GM12878 (cell line): ENCODE results near the gene BTK. TPM values are rescaled to one million over a fixed set of nuclear protein-coding genes. Genes with fewer than 3 reads are reported as not detected.

Experiments used
- ATAC-seq: fragments of 200-7000 bp; cut with Tn5 transposase; 3 replicates; pipeline ENCODE4 v1.9.1; 2020; ENCODE audit warnings: mild to moderate bottlenecking, moderate library complexity
- BruUV-seq: library from RNA; stranded (reverse); fragments of 400-500 nt; replicated peaks from 2 replicates; lab custom pipeline; 2021; lab: Mats Ljungman, UMichigan
- CTCF ChIA-PET: fragments of 300-600 bp; sonication (Branson Sonifier 250); formaldehyde crosslinking; extraction: SDS; loops from one replicate; lab custom pipeline; 2021; ENCODE audit warnings: inconsistent platforms; lab: Yijun Ruan, JAX
- POLR2A ChIA-PET: fragments of 350-600 bp; formaldehyde crosslinking; extraction: SDS; loops from one replicate; lab custom pipeline; 2021; ENCODE audit warnings: inconsistent platforms; lab: Charles Lee
- RAD21 ChIA-PET: fragments of 300-600 bp; sonication (Branson Sonifier 250); formaldehyde crosslinking; loops from one replicate; lab custom pipeline; 2023; ENCODE audit warnings: antibody characterized with exemption; ENCODE audit not compliant: unreplicated experiment; lab: Charles Lee
- SMC1A ChIA-PET: fragments of 300-600 bp; sonication (Branson Sonifier 250); formaldehyde crosslinking; loops from one replicate; lab custom pipeline; 2023; ENCODE audit not compliant: unreplicated experiment, uncharacterized antibody; lab: Charles Lee
- DNase-seq: peaks from one replicate; pipeline ENCODE4 v3.0.0-alpha.2; 2011; ENCODE audit warnings: low read depth, low spot score
- FAIRE-seq: peaks from 3 replicates; lab custom pipeline; 2011; peaks lifted over from hg19 to GRCh38; lab: Jason Lieb, UNC
- H2AFZ ChIP-seq: 2 replicates; pipeline ENCODE4 v1.6.0; 2011; ENCODE audit warnings: low read depth, low read length, control low read depth; ENCODE audit not compliant: control insufficient read depth
- H3K27ac ChIP-seq: 2 replicates; pipeline ENCODE4 v1.5.1; 2011; ENCODE audit warnings: control low read depth; ENCODE audit not compliant: control insufficient read depth, insufficient read depth
- H3K27me3 ChIP-seq, 2 experiments: replicated peaks in 1 of 2; 2 replicates each; pipeline versions ENCODE4 v1.6.0 to v1.6.1; 2011; ENCODE audit warnings: low read length in 1 of 2; ENCODE audit not compliant: control insufficient read depth in 2 of 2, insufficient read depth in 2 of 2
- H3K36me3 ChIP-seq, 2 experiments: 2 replicates each; pipeline ENCODE4 v1.5.1; 2011; ENCODE audit warnings: low read length in 1 of 2; ENCODE audit not compliant: control insufficient read depth in 2 of 2, insufficient read depth in 2 of 2
- H3K4me1 ChIP-seq: 2 replicates; pipeline ENCODE4 v1.6.1; 2011; ENCODE audit warnings: mild to moderate bottlenecking, low read length, moderate library complexity, mixed read lengths; ENCODE audit not compliant: control insufficient read depth, insufficient read depth
- H3K4me2 ChIP-seq: 2 replicates; pipeline ENCODE4 v1.6.0; 2011; ENCODE audit warnings: control low read depth; ENCODE audit not compliant: control insufficient read depth, insufficient read depth
- H3K4me3 ChIP-seq: fragments of 200-600 bp; sonication (generic); 2 replicates; pipeline ENCODE4 v1.5.1; 2016
- H3K79me2 ChIP-seq: 2 replicates; pipeline ENCODE4 v1.6.0; 2011; ENCODE audit warnings: low read length; ENCODE audit not compliant: control insufficient read depth, insufficient read depth
- H3K9ac ChIP-seq: 2 replicates; pipeline ENCODE4 v1.8.0; 2011; ENCODE audit warnings: low read length, control low read depth, mixed read lengths; ENCODE audit not compliant: control insufficient read depth, insufficient read depth
- H3K9me3 ChIP-seq: replicated peaks from 3 replicates; pipeline ENCODE4 v1.5.1; 2011; ENCODE audit warnings: mild to moderate bottlenecking, low read length; ENCODE audit not compliant: control insufficient read depth, insufficient read depth
- H4K20me1 ChIP-seq: 2 replicates; pipeline ENCODE4 v1.6.0; 2011; ENCODE audit not compliant: control insufficient read depth, insufficient read depth
- ASH2L ChIP-seq: fragments of 300-600, 200-600 bp; sonication (generic); IDR thresholded peaks from 2 replicates; pipeline ENCODE4 v1.6.1; 2017; ENCODE audit warnings: low read depth, mild to moderate bottlenecking, borderline replicate concordance
- BACH1 ChIP-seq: fragments of 450-650 bp; IDR thresholded peaks from 2 replicates; pipeline ENCODE4 v1.6.1; 2017; ENCODE audit warnings: mild to moderate bottlenecking, borderline replicate concordance
- MEF2B ChIP-seq: fragments of 450-650 bp; IDR thresholded peaks from 2 replicates; pipeline ENCODE4 v1.6.1; 2018; ENCODE audit warnings: mild to moderate bottlenecking, moderate library complexity; ENCODE audit not compliant: partially characterized antibody, poor library complexity, severe bottlenecking
- MTA2 ChIP-seq: fragments of 450-650 bp; IDR thresholded peaks from 2 replicates; pipeline ENCODE4 v1.6.1; 2016; ENCODE audit warnings: low read depth, mild to moderate bottlenecking, moderate library complexity
- NR2C2 ChIP-seq: IDR thresholded peaks from 2 replicates; pipeline ENCODE4 v1.6.1; 2011; ENCODE audit warnings: borderline replicate concordance, low read depth; ENCODE audit not compliant: control insufficient read depth, insufficient read length
- YY1 ChIP-seq: IDR thresholded peaks from 2 replicates; pipeline ENCODE4 v1.6.1; 2011; ENCODE audit warnings: low read depth, mild to moderate bottlenecking, low read length
- WGBS: methylation state at CpG from one replicate; pipeline ENCODE4 v1.1.6; 2016; ENCODE audit warnings: low lambda C conversion rate; ENCODE audit not compliant: insufficient replicate concordance, insufficient coverage; ENCODE audit errors: missing lambda C conversion rate; 5-methylcytosine and 5-hydroxymethylcytosine counted together
- in situ Hi-C: fragments of 300-500 bp; cut with MboI; formaldehyde crosslinking; loops from 9 replicates; pipeline ENCODE4 v1.14.3; 2018; ENCODE audit warnings: mixed read lengths
- intact Hi-C: fragments of 100-400 bp; cut with micrococcal nuclease; formaldehyde crosslinking; loops from one replicate; pipeline ENCODE4 v1.14.2; 2022; ENCODE audit not compliant: unreplicated experiment
- polyA plus RNA-seq, 11 experiments: library from polyadenylated mRNA; depleted of rRNA in 4 of 11; unstranded in 6 of 11; stranded (reverse) in 5 of 11; fragments of >200 nt; fragmentation: Nextera tagmentation in 4 of 11; fragmentation: Illumina TruSeq in 1 of 11; extraction: Ambion mirVana in 4 of 11; extraction: Trizol in 1 of 11; gene quantifications; 1 replicate in 1 of 11; 2 replicates in 10 of 11; pipeline versions ENCODE4 v1.2.1 to v1.2.3, GENCODE V29; 2011 to 2016; ENCODE audit warnings: inconsistent platforms in 2 of 11, missing spikeins in 2 of 11, low read depth in 1 of 11
- total RNA-seq, 4 experiments: library from RNA; depleted of rRNA in 3 of 4; stranded (reverse); fragments of >200 nt in 3 of 4; fragmentation: Illumina TruSeq in 1 of 4; extraction: Trizol in 1 of 4; gene quantifications; 2 replicates each; pipeline versions ENCODE4 v1.2.1 to v1.2.3, GENCODE V29; 2013 to 2021

The BTK gene
- total and polyA plus RNA-seq, 10 of the 15 experiments (the other 5 are each of a cell fraction or from before 2014, with no cell fraction given) = 24.0 to 154 (median 88.9) TPM

- H3K27ac ChIP-seq = peak overlapping the region; percentile 92
- no peaks in the 10 kb centered on the region for H4K20me1 ChIP-seq
- TF ChIP-seq ASH2L = no peak
- peak; percentile 69 for TF ChIP-seq MEF2B
- TF ChIP-seq YY1 = no peak
- 0 out of 2 replicates have a peak, but pooled peaks have one; percentile 10 for TF ChIP-seq BACH1
- 0 out of 2 replicates have a peak, but pooled peaks have one; percentile 8 for TF ChIP-seq MTA2
- TF ChIP-seq NR2C2 = no peak
- in situ Hi-C loops (no loop called here), intact Hi-C loops (loop anchor here (2.0 kb wide), 1 partner anchor 18 kb away; the partner anchor contains the start of gene RPL36A)
- CTCF ChIA-PET = no interaction called here
- peaks cover 57% of the 10 kb centered on the region for H3K79me2 ChIP-seq
- ATAC-seq (peak; percentile 52), FAIRE-seq (no peak), DNase-seq (no peak)
- H3K9ac ChIP-seq = peak overlapping the region; percentile 84
- 54% methylated on average over 8 of the region's 8 CpGs for WGBS
- H3K4me1 ChIP-seq = peaks cover 12% of the 10 kb centered on the region
- no peak overlapping the region for H2AFZ ChIP-seq
- RAD21 ChIA-PET = no interaction called here
- H3K36me3 ChIP-seq = peaks cover 0 to 4% of the 10 kb centered on the region in 2 experiments; a peak in 1 of 4 replicates
- POLR2A ChIA-PET = no interaction called here
- TSS peak; percentile 75 for BruUV-seq
- H3K4me2 ChIP-seq = no peak overlapping the region
- H3K4me3 ChIP-seq = peak overlapping the region; percentile 75
- no peaks in the 10 kb centered on the region; the same call in 2 of the 3 replicates for H3K9me3 ChIP-seq
- SMC1A ChIA-PET = no interaction called here
- H3K27me3 ChIP-seq = no peaks in the 10 kb centered on the region
These were observed 22.5 kb upstream of the BTK start for GRCh38 chrX:101408532-101408841.
